HepG2 (cell line): ENCODE results near the gene C4B. TPM values are rescaled to one million over a fixed set of nuclear protein-coding genes. Genes with fewer than 3 reads are reported as not detected.
"Not testable (repeated sequence)": the region's sequence is repeated elsewhere in the genome, so short reads cannot be mapped to it uniquely, and the experiment has no call there.

Experiments used
- ATAC-seq: fragments of 200-7000 bp; cut with Tn5 transposase; 3 replicates; pipeline ENCODE4 v1.9.1; 2020; ENCODE audit warnings: mild to moderate bottlenecking, moderate library complexity
- BruUV-seq: library from RNA; stranded (reverse); fragments of 400-500 nt; replicated peaks from 2 replicates; lab custom pipeline; 2021; lab: Mats Ljungman, UMichigan
- CTCF ChIA-PET: fragments of 300-600 bp; formaldehyde crosslinking; extraction: SDS; loops from one replicate; lab custom pipeline; 2021; ENCODE audit warnings: low total read pairs, inconsistent platforms, low intra/inter-chr PET ratio; lab: Yijun Ruan, JAX
- POLR2A ChIA-PET: fragments of 350-600 bp; sonication (Branson Sonifier 250); formaldehyde crosslinking; loops from one replicate; lab custom pipeline; 2020; ENCODE audit warnings: antibody characterized with exemption, inconsistent platforms; lab: Yijun Ruan, JAX
- DNase-seq: peaks from one replicate; pipeline ENCODE4 v3.0.0-alpha.2; 2015; ENCODE audit warnings: low spot score
- FAIRE-seq: peaks from 3 replicates; lab custom pipeline; 2011; peaks lifted over from hg19 to GRCh38; lab: Jason Lieb, UNC
- H2AFZ ChIP-seq: one replicate; pipeline ENCODE4 v1.6.1; 2011; ENCODE audit warnings: low read length, inconsistent platforms
- H3K27ac ChIP-seq: fragments of 300-600 bp; 3 replicates; pipeline ENCODE4 v1.8.0; 2011; ENCODE audit warnings: mixed run types, mild to moderate bottlenecking, mixed read lengths, low read length, inconsistent platforms; ENCODE audit not compliant: insufficient read depth; ENCODE audit errors: extremely low read length
- H3K27me3 ChIP-seq, 2 experiments: fragments of 200-600 bp in 1 of 2; 2 replicates in 1 of 2; 3 replicates in 1 of 2; pipeline versions ENCODE4 v1.6.0 to v1.8.0; 2011; ENCODE audit warnings: low read length in 2 of 2, mild to moderate bottlenecking in 2 of 2, moderate library complexity in 2 of 2, inconsistent platforms in 1 of 2; ENCODE audit not compliant: insufficient read depth in 2 of 2, control insufficient read depth in 1 of 2
- H3K36me3 ChIP-seq, 2 experiments: fragments of 200-600 bp in 1 of 2; replicated peaks in 1 of 2; 2 replicates in 1 of 2; 3 replicates in 1 of 2; pipeline versions ENCODE4 v1.5.1 to v1.8.0; 2011; ENCODE audit warnings: low read length in 2 of 2, inconsistent platforms in 1 of 2; ENCODE audit not compliant: insufficient read depth in 2 of 2, control insufficient read depth in 1 of 2
- H3K4me1 ChIP-seq: 2 replicates; pipeline ENCODE4 v1.5.1; 2012; ENCODE audit warnings: low read length, inconsistent platforms; ENCODE audit not compliant: insufficient read depth
- H3K4me2 ChIP-seq: 2 replicates; pipeline ENCODE4 v1.6.0; 2011; ENCODE audit warnings: low read depth, low read length, inconsistent platforms
- H3K4me3 ChIP-seq, 3 experiments: fragments of 200-600 bp in 1 of 3; sonication (generic), shearing (Covaris generic) in 1 of 3; replicated peaks in 1 of 3; 2 replicates each; pipeline ENCODE4 v1.5.1; 2011 to 2016; ENCODE audit warnings: low read length in 3 of 3, inconsistent platforms in 2 of 3, low read depth in 2 of 3, mild to moderate bottlenecking in 2 of 3, control low read depth in 1 of 3, mixed read lengths in 1 of 3; ENCODE audit not compliant: insufficient read depth in 1 of 3
- H3K79me2 ChIP-seq: one replicate; pipeline ENCODE4 v1.6.1; 2011; ENCODE audit warnings: low read length, inconsistent platforms; ENCODE audit not compliant: insufficient read depth
- H3K9ac ChIP-seq: 2 replicates; pipeline ENCODE4 v1.6.0; 2011; ENCODE audit warnings: mild to moderate bottlenecking, low read depth, low read length, inconsistent platforms; ENCODE audit not compliant: insufficient read depth
- H3K9me3 ChIP-seq: 2 replicates; pipeline ENCODE4 v1.5.1; 2012; ENCODE audit warnings: mild to moderate bottlenecking, low read length
- H4K20me1 ChIP-seq: 2 replicates; pipeline ENCODE4 v1.6.0; 2011; ENCODE audit warnings: inconsistent platforms, mild to moderate bottlenecking, low read length, moderate library complexity; ENCODE audit not compliant: insufficient read depth
- KDM2A ChIP-seq: sonication (generic); formaldehyde crosslinking; IDR thresholded peaks from 2 replicates; pipeline ENCODE4 v1.4.0; 2020; ENCODE audit warnings: low read depth, missing genetic modification reagents, borderline replicate concordance
- MYC ChIP-seq: sonication (generic); formaldehyde crosslinking; IDR thresholded peaks from 2 replicates; pipeline ENCODE4 v1.9.0; 2021; ENCODE audit warnings: missing genetic modification reagents, borderline replicate concordance
- POLR2G ChIP-seq: fragments of 200-400 bp; formaldehyde crosslinking; IDR thresholded peaks from 2 replicates; pipeline ENCODE4 v1.6.1; 2018; ENCODE audit warnings: mild to moderate bottlenecking, low read depth, low read length, moderate library complexity
- ZNF687 ChIP-seq: sonication (generic); formaldehyde crosslinking; IDR thresholded peaks from 2 replicates; pipeline ENCODE4 v1.5.1; 2020; ENCODE audit warnings: mild to moderate bottlenecking, missing genetic modification reagents, moderate library complexity
- WGBS: methylation state at CpG from one replicate; pipeline ENCODE4 v1.1.6; 2017; ENCODE audit warnings: low lambda C conversion rate; 5-methylcytosine and 5-hydroxymethylcytosine counted together
- in situ Hi-C: cut with HindIII; loops from 2 replicates; pipeline ENCODE4 v1.10.0; 2017; ENCODE audit warnings: low pct_unique_long_range_greater_than_20kb; ENCODE audit not compliant: extremely low pct_ligation_motif_present
- intact Hi-C: fragments of 100-400 bp; cut with micrococcal nuclease; formaldehyde crosslinking; loops from one replicate; pipeline ENCODE4 v1.10.0; 2022; ENCODE audit not compliant: unreplicated experiment
- polyA plus RNA-seq, 8 experiments: library from polyadenylated mRNA; depleted of rRNA in 3 of 8; stranded (reverse) in 7 of 8; unstranded in 1 of 8; fragments of >200 nt; fragmentation: Illumina TruSeq in 4 of 8; extraction: Trizol in 4 of 8; gene quantifications; 2 replicates each; pipeline versions ENCODE4 v1.2.1 to v1.2.3, GENCODE V29; 2011 to 2016; ENCODE audit warnings: low read depth in 4 of 8, missing spikeins in 1 of 8, mixed read lengths in 1 of 8; ENCODE audit not compliant: insufficient read depth in 1 of 8
- total RNA-seq, 5 experiments: library from RNA; depleted of rRNA; stranded (reverse); fragments of >200 nt; fragmentation: Illumina TruSeq; extraction: Trizol; gene quantifications; 2 replicates each; pipeline ENCODE4 v1.2.3, GENCODE V29; 2016; ENCODE audit warnings: low read depth in 1 of 5

Gene C4B
- total and polyA plus RNA-seq, 2 of the 13 experiments (the other 11 are each of a cell fraction or from before 2014, with no cell fraction given): 167 to 538 TPM

- H3K79me2 ChIP-seq, H4K20me1 ChIP-seq, H3K9ac ChIP-seq, H3K4me3 ChIP-seq, POLR2A ChIA-PET, ATAC-seq, intact Hi-C loops, in situ Hi-C loops, H3K27me3 ChIP-seq, DNase-seq, H2AFZ ChIP-seq, CTCF ChIA-PET, H3K36me3 ChIP-seq, H3K9me3 ChIP-seq, H3K27ac ChIP-seq, BruUV-seq: not testable (repeated sequence)
- 0 out of 2 replicates have a peak, but pooled peaks have one; percentile 35 for TF ChIP-seq KDM2A (CRISPR knock-in tag)
- TF ChIP-seq POLR2G: peak; percentile 4; the same call in 1 of the 2 replicates
- Histone ChIP-seq H3K4me2 (0 out of 2 replicates have a peak overlapping the region, but pooled peaks have one; percentile 7), H3K4me1 (peaks cover 40% of the 10 kb centered on the region)
- FAIRE-seq: peak; percentile 4
- WGBS: 54% methylated on average over 2 of the region's 5 CpGs
Observed at GRCh38 chr6:32038878-32039277, 24.3 kb downstream of the C4B start.

DNA sequence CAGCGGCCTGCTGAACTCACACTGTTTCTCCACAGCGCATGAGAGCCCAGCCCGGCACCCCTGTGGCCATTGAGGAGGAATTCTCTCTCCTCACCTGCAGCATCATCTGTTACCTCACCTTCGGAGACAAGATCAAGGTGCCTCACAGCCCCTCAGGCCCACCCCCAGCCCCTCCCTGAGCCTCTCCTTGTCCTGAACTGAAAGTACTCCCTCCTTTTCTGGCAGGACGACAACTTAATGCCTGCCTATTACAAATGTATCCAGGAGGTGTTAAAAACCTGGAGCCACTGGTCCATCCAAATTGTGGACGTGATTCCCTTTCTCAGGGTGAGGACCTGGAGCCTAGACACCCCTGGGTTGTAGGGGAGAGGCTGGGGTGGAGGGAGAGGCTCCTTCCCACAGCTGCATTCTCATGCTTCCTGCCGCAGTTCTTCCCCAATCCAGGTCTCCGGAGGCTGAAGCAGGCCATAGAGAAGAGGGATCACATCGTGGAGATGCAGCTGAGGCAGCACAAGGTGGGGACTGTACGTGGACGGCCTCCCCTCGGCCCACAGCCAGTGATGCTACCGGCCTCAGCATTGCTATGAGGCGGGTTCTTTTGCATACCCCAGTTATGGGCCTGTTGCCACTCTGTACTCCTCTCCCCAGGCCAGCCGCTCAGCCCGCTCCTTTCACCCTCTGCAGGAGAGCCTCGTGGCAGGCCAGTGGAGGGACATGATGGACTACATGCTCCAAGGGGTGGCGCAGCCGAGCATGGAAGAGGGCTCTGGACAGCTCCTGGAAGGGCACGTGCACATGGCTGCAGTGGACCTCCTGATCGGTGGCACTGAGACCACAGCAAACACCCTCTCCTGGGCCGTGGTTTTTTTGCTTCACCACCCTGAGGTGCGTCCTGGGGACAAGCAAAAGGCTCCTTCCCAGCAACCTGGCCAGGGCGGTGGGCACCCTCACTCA is 25.0 kb downstream of the C4B start:
- H3K79me2 ChIP-seq, H2AFZ ChIP-seq, BruUV-seq, intact Hi-C loops, H3K4me3 ChIP-seq, POLR2A ChIA-PET, H4K20me1 ChIP-seq, H3K9ac ChIP-seq, H3K36me3 ChIP-seq, DNase-seq, H3K9me3 ChIP-seq, in situ Hi-C loops, H3K27ac ChIP-seq, H3K27me3 ChIP-seq, CTCF ChIA-PET: not testable (repeated sequence)
- FAIRE-seq (peak; percentile 84), ATAC-seq (peak; percentile 23)
- Histone ChIP-seq H3K4me1 (peaks cover 41% of the 10 kb centered on the region), H3K4me2 (peak overlapping the region; percentile 45)
- TF ChIP-seq POLR2G (0 out of 2 replicates have a peak, but pooled peaks have one; percentile 4), ZNF687 (peak; percentile 45), MYC (CRISPR knock-in tag) (peak; percentile 62)
- 42% methylated on average over 8 of the region's 24 CpGs for WGBS
